Activated CD4-positive, alpha-beta T cell treated with anti-CD3 and anti-CD28 coated beads for 36 hours (primary cell): ENCODE data around the gene AGBL1. TPM values are rescaled to one million over a fixed set of nuclear protein-coding genes. Genes with fewer than 3 reads are reported as not detected.
A peak's percentile ranks its signal among the peaks of the same experiment; 100 is the strongest.

ENCODE experiments used
- ATAC-seq: fragments of 200-7000 bp; cut with Tn5 transposase; one replicate; pipeline ENCODE4 v1.10.0; 2021; ENCODE audit warnings: mild to moderate bottlenecking, moderate library complexity
- CTCF ChIA-PET: fragments of 350-600 bp; sonication (Branson Sonifier 250); formaldehyde crosslinking; loops from one replicate; lab custom pipeline; 2021; ENCODE audit warnings: antibody characterized with exemption; lab: Charles Lee
- POLR2A ChIA-PET: fragments of 350-600 bp; sonication (Branson Sonifier 250); formaldehyde crosslinking; loops from one replicate; lab custom pipeline; 2021; ENCODE audit warnings: antibody characterized with exemption, inconsistent platforms; lab: Charles Lee
- DNase-seq: peaks from one replicate; pipeline ENCODE4 v3.0.0-alpha.2; 2020
- H3K27ac Mint-ChIP-seq: one replicate; pipeline ENCODE4 v1.8.0; 2021; ENCODE audit warnings: mixed read lengths
- H3K27me3 Mint-ChIP-seq: one replicate; pipeline ENCODE4 v1.8.0; 2021; ENCODE audit warnings: mixed read lengths
- H3K36me3 Mint-ChIP-seq: one replicate; pipeline ENCODE4 v1.8.0; 2021; ENCODE audit warnings: low read depth, mixed read lengths
- H3K4me1 Mint-ChIP-seq: one replicate; pipeline ENCODE4 v1.8.0; 2021; ENCODE audit warnings: mixed read lengths
- H3K4me3 Mint-ChIP-seq: one replicate; pipeline ENCODE4 v1.8.0; 2021; ENCODE audit warnings: mild to moderate bottlenecking, moderate library complexity, mixed read lengths
- H3K9me3 Mint-ChIP-seq: one replicate; pipeline ENCODE4 v1.8.0; 2021; ENCODE audit warnings: low read depth, mixed read lengths
- intact Hi-C, 2 experiments: fragments of 100-400 bp; cut with DNase I in 1 of 2; cut with micrococcal nuclease in 1 of 2; formaldehyde crosslinking; loops; one replicate each; pipeline versions ENCODE4 v1.14.2 to v1.15.1; 2022 to 2024; cut with DNase I, micrococcal nuclease
- total RNA-seq, 2 experiments: library from RNA; stranded (reverse); gene quantifications; one replicate each; pipeline ENCODE4 v1.2.3, GENCODE V29; 2021

The AGBL1 gene
- total RNA-seq, 2 experiments from 2014 or later: 0.04 to 0.05 TPM

- ATAC-seq (no peak), DNase-seq (no peak)
- intact Hi-C loops: no loop called here
- peaks cover 2% of the 10 kb centered on the region for H3K27me3 Mint-ChIP-seq
- H3K4me1 Mint-ChIP-seq: no peaks in the 10 kb centered on the region
- no peak overlapping the region for H3K4me3 Mint-ChIP-seq
- H3K36me3 Mint-ChIP-seq: peaks cover 2% of the 10 kb centered on the region
- no peaks in the 10 kb centered on the region for H3K9me3 Mint-ChIP-seq
- CTCF ChIA-PET: interaction anchor here (1.2 to 2.1 kb wide), 2 partner anchors 36 to 57 kb away, joined by 4 to 5 read pairs; no protein-coding TSS in a partner anchor
- POLR2A ChIA-PET: no interaction called here
- H3K27ac Mint-ChIP-seq: no peak overlapping the region
Measured at GRCh38 chr15:86706813-86707212, 627.1 kb downstream of the AGBL1 start.

GRCh38 chr15:86711476-86711875, 631.8 kb downstream of the AGBL1 start:
- ChIA-PET POLR2A (no interaction called here), CTCF (interaction anchor here (0.9 kb wide), 1 partner anchor 82 kb away, joined by 3 read pairs; no protein-coding TSS in a partner anchor)
- no peak for DNase-seq
- intact Hi-C loops: no loop called here
- no peak for ATAC-seq
- H3K4me3 Mint-ChIP-seq: no peak overlapping the region
- no peaks in the 10 kb centered on the region for H3K4me1 Mint-ChIP-seq
- H3K9me3 Mint-ChIP-seq: no peaks in the 10 kb centered on the region
- no peaks in the 10 kb centered on the region for H3K36me3 Mint-ChIP-seq
- peaks cover 3% of the 10 kb centered on the region for H3K27me3 Mint-ChIP-seq
- H3K27ac Mint-ChIP-seq: no peak overlapping the region

- CTCF ChIA-PET: no interaction called here
- no peak overlapping the region for H3K4me3 Mint-ChIP-seq
- no peak overlapping the region for H3K27ac Mint-ChIP-seq
- no peaks in the 10 kb centered on the region for H3K9me3 Mint-ChIP-seq
- DNase-seq (no peak), ATAC-seq (no peak)
- peaks cover 6% of the 10 kb centered on the region for H3K27me3 Mint-ChIP-seq
- intact Hi-C loops: no loop called here
- POLR2A ChIA-PET: no interaction called here
- H3K36me3 Mint-ChIP-seq: no peaks in the 10 kb centered on the region
- H3K4me1 Mint-ChIP-seq: no peaks in the 10 kb centered on the region
Measured at GRCh38 chr15:86714241-86714640, 634.6 kb downstream of the AGBL1 start.

GRCh38 chr15:86725628-86726027, 646.0 kb downstream of the AGBL1 start:
- Mint-ChIP-seq H3K36me3 (no peaks in the 10 kb centered on the region), H3K27ac (no peak overlapping the region), H3K4me3 (no peak overlapping the region), H3K9me3 (peaks cover 9% of the 10 kb centered on the region), H3K4me1 (no peaks in the 10 kb centered on the region), H3K27me3 (no peaks in the 10 kb centered on the region)
- no peak for ATAC-seq
- ChIA-PET CTCF (interaction anchor here (1.3 kb wide), 1 partner anchor 101 kb away, joined by 3 read pairs; no protein-coding TSS in a partner anchor), POLR2A (no interaction called here)
- DNase-seq: no peak
- intact Hi-C loops: no loop called here

GRCh38 chr15:86735247-86736040, 655.8 kb downstream of the AGBL1 start:
- intact Hi-C loops: no loop called here
- ChIA-PET CTCF (no interaction called here), POLR2A (no interaction called here)
- Mint-ChIP-seq H3K4me3 (no peak overlapping the region), H3K9me3 (peaks cover 2% of the 10 kb centered on the region), H3K27ac (no peak overlapping the region), H3K4me1 (peaks cover 3% of the 10 kb centered on the region), H3K27me3 (no peaks in the 10 kb centered on the region), H3K36me3 (no peaks in the 10 kb centered on the region)
- ATAC-seq (no peak), DNase-seq (no peak)

GRCh38 chr15:86741917-86742316, 662.2 kb downstream of the AGBL1 start:
- Mint-ChIP-seq H3K4me3 (no peak overlapping the region), H3K27ac (no peak overlapping the region), H3K4me1 (peaks cover 4% of the 10 kb centered on the region), H3K36me3 (no peaks in the 10 kb centered on the region), H3K9me3 (peaks cover 2% of the 10 kb centered on the region), H3K27me3 (no peaks in the 10 kb centered on the region)
- ChIA-PET CTCF (interaction anchor here (1.2 to 6.4 kb wide), 3 partner anchors 10 to 121 kb away, joined by 4 to 48 read pairs (median 4); no protein-coding TSS in a partner anchor), POLR2A (no interaction called here)
- ATAC-seq (no peak), DNase-seq (no peak)
- intact Hi-C loops: loop anchor here (5.0 kb wide), 2 partner anchors 510 to 890 kb away; no protein-coding TSS in a partner anchor

- peak; percentile 70 for ATAC-seq
- Mint-ChIP-seq H3K4me3 (no peak overlapping the region), H3K36me3 (no peaks in the 10 kb centered on the region), H3K4me1 (peaks cover 2% of the 10 kb centered on the region), H3K9me3 (peaks cover 2% of the 10 kb centered on the region), H3K27me3 (no peaks in the 10 kb centered on the region), H3K27ac (no peak overlapping the region)
- intact Hi-C loops: loop anchor here (1.0 to 5.0 kb wide), 5 partner anchors 89 to 891 kb away; no protein-coding TSS in a partner anchor
- POLR2A ChIA-PET: no interaction called here
- peak; percentile 77 for DNase-seq
- CTCF ChIA-PET: interaction anchor here (0.6 to 6.4 kb wide), 25 partner anchors 11 to 884 kb away, joined by 3 to 48 read pairs (median 4); no protein-coding TSS in a partner anchor
Measured at GRCh38 chr15:86743283-86743903, 663.7 kb downstream of the AGBL1 start.

- no peaks in the 10 kb centered on the region for H3K27me3 Mint-ChIP-seq
- H3K4me3 Mint-ChIP-seq: no peak overlapping the region
- POLR2A ChIA-PET: no interaction called here
- CTCF ChIA-PET: interaction anchor here (0.7 to 6.4 kb wide), 14 partner anchors 10 to 1337 kb away, joined by 3 to 48 read pairs (median 4); no protein-coding TSS in a partner anchor
- ATAC-seq (no peak), DNase-seq (no peak)
- H3K36me3 Mint-ChIP-seq: no peaks in the 10 kb centered on the region
- peaks cover 2% of the 10 kb centered on the region for H3K9me3 Mint-ChIP-seq
- intact Hi-C loops: loop anchor here (5.0 kb wide), 2 partner anchors 512 to 892 kb away; no protein-coding TSS in a partner anchor
- H3K27ac Mint-ChIP-seq: no peak overlapping the region
- peaks cover 2% of the 10 kb centered on the region for H3K4me1 Mint-ChIP-seq
Measured at GRCh38 chr15:86744198-86744780, 664.6 kb downstream of the AGBL1 start.

- ChIA-PET CTCF (no interaction called here), POLR2A (no interaction called here)
- Mint-ChIP-seq H3K9me3 (peaks cover 2% of the 10 kb centered on the region), H3K4me3 (no peak overlapping the region), H3K27me3 (peaks cover 5% of the 10 kb centered on the region), H3K27ac (no peak overlapping the region), H3K36me3 (no peaks in the 10 kb centered on the region), H3K4me1 (no peaks in the 10 kb centered on the region)
- DNase-seq: no peak
- intact Hi-C loops: no loop called here
- no peak for ATAC-seq
Measured at GRCh38 chr15:86751116-86751515, 671.4 kb downstream of the AGBL1 start.

GRCh38 chr15:86754846-86755245, 675.2 kb downstream of the AGBL1 start:
- ChIA-PET CTCF (interaction anchor here (2.0 kb wide), 1 partner anchor 11 kb away, joined by 8 read pairs; no protein-coding TSS in a partner anchor), POLR2A (no interaction called here)
- H3K4me3 Mint-ChIP-seq: no peak overlapping the region
- H3K9me3 Mint-ChIP-seq: no peaks in the 10 kb centered on the region
- ATAC-seq (no peak), DNase-seq (no peak)
- H3K27ac Mint-ChIP-seq: no peak overlapping the region
- no peaks in the 10 kb centered on the region for H3K4me1 Mint-ChIP-seq
- H3K27me3 Mint-ChIP-seq: peaks cover 17% of the 10 kb centered on the region
- no peaks in the 10 kb centered on the region for H3K36me3 Mint-ChIP-seq
- intact Hi-C loops: no loop called here

GRCh38 chr15:86756688-86757087, 677.0 kb downstream of the AGBL1 start:
- H3K27me3 Mint-ChIP-seq: peaks cover 17% of the 10 kb centered on the region
- H3K36me3 Mint-ChIP-seq: no peaks in the 10 kb centered on the region
- no peaks in the 10 kb centered on the region for H3K4me1 Mint-ChIP-seq
- DNase-seq (no peak), ATAC-seq (no peak)
- POLR2A ChIA-PET: interaction anchor here (0.6 kb wide), 1 partner anchor 201 kb away, joined by 7 read pairs; no protein-coding TSS in a partner anchor
- H3K4me3 Mint-ChIP-seq: no peak overlapping the region
- CTCF ChIA-PET: interaction anchor here (0.7 to 1.2 kb wide), 4 partner anchors 15 to 442 kb away, joined by 3 to 4 read pairs (median 3); no protein-coding TSS in a partner anchor
- intact Hi-C loops: no loop called here
- H3K27ac Mint-ChIP-seq: no peak overlapping the region
- no peaks in the 10 kb centered on the region for H3K9me3 Mint-ChIP-seq
